Neuronal stem cell (in vitro differentiated cells): Measurements from ENCODE around the gene PEAK3.

Experiments used
- DNase-seq: peaks from one replicate; pipeline ENCODE4 v3.0.0-alpha.2; 2013; ENCODE audit warnings: low spot score
- H2AFZ ChIP-seq: one replicate; pipeline ENCODE4 v1.6.1; 2013; ENCODE audit warnings: mild to moderate bottlenecking, low read length, inconsistent platforms
- H2AK5ac ChIP-seq: 2 replicates; pipeline ENCODE4 v1.6.1; 2013; ENCODE audit warnings: low read depth, mild to moderate bottlenecking, inconsistent platforms, low read length, moderate library complexity, mixed read lengths
- H2BK120ac ChIP-seq: 2 replicates; pipeline ENCODE4 v1.6.1; 2013; ENCODE audit warnings: low read depth, mild to moderate bottlenecking, inconsistent platforms, low read length, moderate library complexity, mixed read lengths
- H2BK12ac ChIP-seq: one replicate; pipeline ENCODE4 v1.6.1; 2013; ENCODE audit warnings: low read length, inconsistent platforms
- H2BK15ac ChIP-seq: 2 replicates; pipeline ENCODE4 v1.6.1; 2013; ENCODE audit warnings: mild to moderate bottlenecking, low read length, inconsistent platforms, mixed read lengths
- H2BK5ac ChIP-seq: one replicate; pipeline ENCODE4 v1.6.1; 2013; ENCODE audit warnings: inconsistent platforms, mild to moderate bottlenecking, low read length, moderate library complexity
- H3K14ac ChIP-seq: one replicate; pipeline ENCODE4 v1.6.1; 2013; ENCODE audit warnings: low read length, inconsistent platforms
- H3K18ac ChIP-seq: 2 replicates; pipeline ENCODE4 v1.6.1; 2013; ENCODE audit warnings: low read length, inconsistent platforms
- H3K23ac ChIP-seq: 2 replicates; pipeline ENCODE4 v1.6.1; 2013; ENCODE audit warnings: low read depth, mild to moderate bottlenecking, mixed read lengths, low read length, inconsistent platforms; ENCODE audit not compliant: poor library complexity
- H3K27ac ChIP-seq: replicated peaks from 3 replicates; pipeline ENCODE4 v1.5.1; 2013; ENCODE audit warnings: low read length, inconsistent platforms
- H3K27me3 ChIP-seq, 3 experiments: 2 replicates each; pipeline ENCODE4 v1.6.1; 2013; ENCODE audit warnings: low read length in 3 of 3, mild to moderate bottlenecking in 2 of 3, inconsistent platforms in 1 of 3, low read depth in 1 of 3, mixed read lengths in 1 of 3, moderate library complexity in 1 of 3; ENCODE audit not compliant: control insufficient read depth in 3 of 3, insufficient read depth in 3 of 3
- H3K36me3 ChIP-seq, 2 donors: replicated peaks in 1 of 2; 2 replicates each; pipeline ENCODE4 v1.6.1; 2013; ENCODE audit warnings: low read length in 2 of 2; ENCODE audit not compliant: control insufficient read depth in 2 of 2, insufficient read depth in 2 of 2
- H3K4ac ChIP-seq: 2 replicates; pipeline ENCODE4 v1.6.1; 2013; ENCODE audit warnings: inconsistent platforms, mild to moderate bottlenecking, low read length, moderate library complexity
- H3K4me1 ChIP-seq, 2 donors: 1 replicate in 1 of 2; 2 replicates in 1 of 2; pipeline ENCODE4 v1.6.1; 2013; ENCODE audit warnings: low read length in 2 of 2, low read depth in 1 of 2; ENCODE audit not compliant: control insufficient read depth in 2 of 2, insufficient read depth in 1 of 2
- H3K4me2 ChIP-seq: one replicate; pipeline ENCODE4 v1.6.1; 2013; ENCODE audit warnings: mild to moderate bottlenecking, low read length, inconsistent platforms; ENCODE audit not compliant: insufficient read depth, poor library complexity, severe bottlenecking
- H3K4me3 ChIP-seq, 2 donors: 2 replicates each; pipeline ENCODE4 v1.5.1; 2013; ENCODE audit warnings: low read length in 2 of 2, mild to moderate bottlenecking in 2 of 2, inconsistent platforms in 1 of 2, moderate library complexity in 1 of 2
- H3K79me1 ChIP-seq: one replicate; pipeline ENCODE4 v1.6.1; 2013; ENCODE audit warnings: low read depth, mild to moderate bottlenecking, inconsistent platforms, low read length, moderate library complexity
- H3K9ac ChIP-seq: one replicate; pipeline ENCODE4 v1.6.1; 2013; ENCODE audit warnings: mild to moderate bottlenecking, low read depth, low read length, inconsistent platforms; ENCODE audit not compliant: poor library complexity
- H3K9me3 ChIP-seq, 2 donors: replicated peaks in 1 of 2; 2 replicates each; pipeline versions ENCODE3 to v1.6.1; 2013; ENCODE audit warnings: low read length in 2 of 2, mild to moderate bottlenecking in 2 of 2, inconsistent platforms in 1 of 2, low read depth in 1 of 2, mixed read lengths in 1 of 2, moderate library complexity in 1 of 2; ENCODE audit not compliant: control insufficient read depth in 2 of 2, insufficient read depth in 1 of 2
- H4K8ac ChIP-seq: one replicate; pipeline ENCODE4 v1.6.1; 2013; ENCODE audit warnings: low read depth, mild to moderate bottlenecking, inconsistent platforms, low read length, moderate library complexity
- H4K91ac ChIP-seq: one replicate; pipeline ENCODE4 v1.6.1; 2013; ENCODE audit warnings: low read length, low read depth, mild to moderate bottlenecking, inconsistent platforms; ENCODE audit not compliant: poor library complexity
- WGBS, 2 donors: extraction: QIAGEN DNeasy Blood & Tissue Kit; methylation state at CpG; one replicate each; pipeline ENCODE4 v1.1.7; 2013; ENCODE audit warnings: missing lambda C conversion rate in 2 of 2, mixed read lengths in 1 of 2; ENCODE audit not compliant: insufficient read length in 2 of 2, insufficient replicate concordance in 1 of 2; ENCODE audit errors: extremely low coverage in 2 of 2; 5-methylcytosine and 5-hydroxymethylcytosine counted together

PEAK3 gene

GRCh38 chr19:2249880-2250765 lies 31.9 kb downstream of the PEAK3 start:
- H4K91ac ChIP-seq: no peak overlapping the region
- H3K79me1 ChIP-seq: peaks cover 7% of the 10 kb centered on the region
- H2BK120ac ChIP-seq: no peak overlapping the region
- H2BK12ac ChIP-seq: peak overlapping the region; percentile 22
- WGBS, 2 donors: no CpG with 5 or more reads among the region's 43 CpGs
- no peak overlapping the region for H2BK15ac ChIP-seq
- peaks cover 0 to 11% of the 10 kb centered on the region in 2 donors for H3K4me1 ChIP-seq
- peak overlapping the region; percentile 13 for H2AK5ac ChIP-seq
- no peak overlapping the region for H3K9ac ChIP-seq
- peak overlapping the region; percentile 93 for H3K23ac ChIP-seq
- H3K9me3 ChIP-seq: peaks cover 0 to 5% of the 10 kb centered on the region in 2 donors
- no peak overlapping the region for H3K4me3 ChIP-seq
- no peak overlapping the region for H3K4me2 ChIP-seq
- peak overlapping the region; percentile 6 for H3K14ac ChIP-seq
- no peak overlapping the region for H2AFZ ChIP-seq
- peaks cover 2 to 24% (median 3%) of the 10 kb centered on the region in 3 experiments for H3K27me3 ChIP-seq
- H3K4ac ChIP-seq: no peak overlapping the region
- no peak overlapping the region for H3K27ac ChIP-seq
- H2BK5ac ChIP-seq: no peak overlapping the region
- H4K8ac ChIP-seq: peak overlapping the region; percentile 65
- peaks cover 22 to 52% of the 10 kb centered on the region in 2 donors for H3K36me3 ChIP-seq
- no peak for DNase-seq
- H3K18ac ChIP-seq: no peak overlapping the region

GRCh38 chr19:2249010-2249866 lies 32.7 kb downstream of the PEAK3 start, which contains the start of gene AMH:
AMH (plus strand) TSS chr19:2249323; CDS start chr19:2249333, 10 bp downstream.
- H2BK120ac ChIP-seq: no peak within 1 kb of the TSS
- DNase-seq: no peak
- no peak within 1 kb of the TSS for H4K91ac ChIP-seq
- no peak within 1 kb of the TSS for H4K8ac ChIP-seq
- H2BK5ac ChIP-seq: peak within 1 kb of the TSS; percentile 93
- peak within 1 kb of the TSS; percentile 93 for H3K23ac ChIP-seq
- WGBS, 2 donors: no CpG with 5 or more reads among the region's 27 CpGs
- no peak within 1 kb of the TSS for H3K27ac ChIP-seq
- no peak within 1 kb of the TSS for H2BK15ac ChIP-seq
- peaks cover 0 to 11% of the 10 kb centered on the region in 2 donors for H3K4me1 ChIP-seq
- peaks cover 0 to 5% of the 10 kb centered on the region in 2 donors for H3K9me3 ChIP-seq
- peaks cover 30 to 60% of the 10 kb centered on the region in 2 donors for H3K36me3 ChIP-seq
- peaks cover 2 to 24% (median 3%) of the 10 kb centered on the region in 3 experiments for H3K27me3 ChIP-seq
- H2AFZ ChIP-seq: no peak within 1 kb of the TSS
- no peak within 1 kb of the TSS for H3K4ac ChIP-seq
- no peak within 1 kb of the TSS for H2AK5ac ChIP-seq
- peak within 1 kb of the TSS; percentile 71 for H3K14ac ChIP-seq
- no peak within 1 kb of the TSS for H3K4me2 ChIP-seq
- H3K4me3 ChIP-seq: no peak within 1 kb of the TSS
- no peak within 1 kb of the TSS for H3K9ac ChIP-seq
- peak within 1 kb of the TSS; percentile 2 for H3K18ac ChIP-seq
- H3K79me1 ChIP-seq: peaks cover 8% of the 10 kb centered on the region
- H2BK12ac ChIP-seq: peak within 1 kb of the TSS; percentile 22

- no peak overlapping the region for H4K91ac ChIP-seq
- H3K4me1 ChIP-seq: peaks cover 0 to 6% of the 10 kb centered on the region in 2 donors
- H2BK12ac ChIP-seq: no peak overlapping the region
- no peak overlapping the region for H3K4me2 ChIP-seq
- H3K79me1 ChIP-seq: peaks cover 16% of the 10 kb centered on the region
- H3K14ac ChIP-seq: no peak overlapping the region
- H3K27me3 ChIP-seq: peaks cover 0 to 18% (median 2%) of the 10 kb centered on the region in 3 experiments
- H2BK120ac ChIP-seq: no peak overlapping the region
- no peak overlapping the region for H3K27ac ChIP-seq
- H2BK15ac ChIP-seq: no peak overlapping the region
- no peak overlapping the region for H3K4me3 ChIP-seq
- H2AFZ ChIP-seq: no peak overlapping the region
- peak overlapping the region; percentile 93 for H2BK5ac ChIP-seq
- H3K23ac ChIP-seq: peak overlapping the region; percentile 60
- peaks cover 39 to 69% of the 10 kb centered on the region in 2 donors for H3K36me3 ChIP-seq
- no CpG with 5 or more reads among the region's 21 CpGs for WGBS, 2 donors
- H3K18ac ChIP-seq: no peak overlapping the region
- H4K8ac ChIP-seq: no peak overlapping the region
- no peak overlapping the region for H3K4ac ChIP-seq
- H3K9ac ChIP-seq: no peak overlapping the region
- no peak overlapping the region for H2AK5ac ChIP-seq
- H3K9me3 ChIP-seq: peaks cover 0 to 5% of the 10 kb centered on the region in 2 donors
- DNase-seq: no peak
These were observed 33.6 kb downstream of the PEAK3 start for GRCh38 chr19:2248136-2249009.
